Esophagus squamous epithelium (tissue), 4 donors: Measurements from ENCODE around the gene PRRX2.

Experiments
- POLR2A ChIP-seq, 4 donors: fragments of 450-650 bp; IDR thresholded peaks; one replicate each; pipeline ENCODE4 v1.6.1; 2017; ENCODE audit warnings: antibody characterized with exemption in 4 of 4, mild to moderate bottlenecking in 4 of 4, moderate library complexity in 3 of 4
- TF ChIP-seq, protein P1 (sequence below), 6 experiments: fragments of 450-650 bp in 4 of 6; fragments of 200-600 bp in 2 of 6; sonication (generic) in 2 of 6; IDR thresholded peaks; one replicate each; pipeline ENCODE4 v1.5.1; 2016 to 2019; ENCODE audit warnings: antibody characterized with exemption in 6 of 6, mild to moderate bottlenecking in 4 of 6, moderate library complexity in 4 of 6

DNA sequence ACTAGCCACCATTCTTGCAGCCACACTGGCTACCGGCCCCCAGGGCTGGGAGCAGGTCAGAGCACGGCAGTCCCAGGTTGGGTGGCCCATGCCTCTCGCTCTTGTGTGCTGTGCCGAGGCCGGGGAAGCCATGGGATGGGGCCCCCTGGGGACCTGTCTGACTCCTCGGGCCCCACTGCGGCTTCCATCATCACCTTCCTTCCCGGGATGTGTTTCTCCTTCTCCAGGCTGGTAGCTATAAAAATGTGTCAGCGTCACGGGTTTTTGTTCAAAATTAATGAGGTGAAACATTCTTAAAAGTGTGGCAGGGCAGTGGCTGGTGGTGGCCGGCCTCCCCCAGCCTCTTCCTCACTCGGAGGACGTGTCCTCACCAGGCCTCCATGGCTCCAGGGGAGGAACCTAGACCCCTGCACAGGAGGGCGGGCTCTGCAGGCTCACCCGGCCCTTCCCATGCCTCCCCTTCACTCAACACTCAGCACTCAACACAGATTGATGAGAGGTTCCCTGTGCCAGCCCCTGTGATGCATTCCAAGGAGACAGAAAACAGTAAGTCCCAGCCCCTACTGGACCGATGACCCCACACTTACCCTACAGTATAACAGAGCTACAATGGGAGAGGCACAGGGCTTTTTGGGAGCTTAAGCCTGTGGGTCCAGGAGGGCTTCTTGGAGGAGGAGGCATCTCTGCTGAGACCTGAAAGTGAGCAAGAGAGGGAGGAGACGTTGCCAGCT, 44.2 kb downstream of the PRRX2 start:
- TF ChIP-seq POLR2A (IDR thresholded peaks at IDR 0.05) = no peak
- TF ChIP-seq, protein P1, sequence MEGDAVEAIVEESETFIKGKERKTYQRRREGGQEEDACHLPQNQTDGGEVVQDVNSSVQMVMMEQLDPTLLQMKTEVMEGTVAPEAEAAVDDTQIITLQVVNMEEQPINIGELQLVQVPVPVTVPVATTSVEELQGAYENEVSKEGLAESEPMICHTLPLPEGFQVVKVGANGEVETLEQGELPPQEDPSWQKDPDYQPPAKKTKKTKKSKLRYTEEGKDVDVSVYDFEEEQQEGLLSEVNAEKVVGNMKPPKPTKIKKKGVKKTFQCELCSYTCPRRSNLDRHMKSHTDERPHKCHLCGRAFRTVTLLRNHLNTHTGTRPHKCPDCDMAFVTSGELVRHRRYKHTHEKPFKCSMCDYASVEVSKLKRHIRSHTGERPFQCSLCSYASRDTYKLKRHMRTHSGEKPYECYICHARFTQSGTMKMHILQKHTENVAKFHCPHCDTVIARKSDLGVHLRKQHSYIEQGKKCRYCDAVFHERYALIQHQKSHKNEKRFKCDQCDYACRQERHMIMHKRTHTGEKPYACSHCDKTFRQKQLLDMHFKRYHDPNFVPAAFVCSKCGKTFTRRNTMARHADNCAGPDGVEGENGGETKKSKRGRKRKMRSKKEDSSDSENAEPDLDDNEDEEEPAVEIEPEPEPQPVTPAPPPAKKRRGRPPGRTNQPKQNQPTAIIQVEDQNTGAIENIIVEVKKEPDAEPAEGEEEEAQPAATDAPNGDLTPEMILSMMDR (IDR thresholded peaks at IDR 0.05) = no peak
